ENCODE measurements around the gene LIN7C.
A peak's percentile ranks its signal among the peaks of the same experiment; 100 is the strongest.
"Not testable (repeated sequence)": the region's sequence is repeated elsewhere in the genome, so short reads cannot be mapped to it uniquely, and the experiment has no call there.

Gene LIN7C

GRCh38 chr11:27468995-27469695 lies 37.4 kb downstream of the LIN7C start:
- DNase-seq, result no peak

- no peak for DNase-seq
Measured at GRCh38 chr11:27468209-27468994, 38.2 kb downstream of the LIN7C start.

- DNase-seq, result no peak
Measured at GRCh38 chr11:27467181-27467913, 39.2 kb downstream of the LIN7C start.

- no peak for DNase-seq
Measured at GRCh38 chr11:27466363-27466762, 40.2 kb downstream of the LIN7C start.

GRCh38 chr11:27465629-27466028 lies 40.9 kb downstream of the LIN7C start:
- DNase-seq, result no peak

- no peak for DNase-seq
Measured at GRCh38 chr11:27464909-27465308, 41.7 kb downstream of the LIN7C start.

GRCh38 chr11:27464289-27464696 lies 42.3 kb downstream of the LIN7C start:
- no peak for DNase-seq

GRCh38 chr11:27462543-27462942 lies 44.0 kb downstream of the LIN7C start:
- no peak for DNase-seq

- peak; percentile 23 for DNase-seq
Measured at GRCh38 chr11:27460158-27460978, 46.2 kb downstream of the LIN7C start.

GRCh38 chr11:27459191-27459590 lies 47.4 kb downstream of the LIN7C start:
- DNase-seq, result no peak

GRCh38 chr11:27458182-27458581 lies 48.4 kb downstream of the LIN7C start:
- DNase-seq, result no peak

- no peak for DNase-seq
Measured at GRCh38 chr11:27456795-27457329, 49.7 kb downstream of the LIN7C start.

GRCh38 chr11:27456140-27456794 lies 50.3 kb downstream of the LIN7C start:
- DNase-seq, result no peak

- DNase-seq, result no peak
Measured at GRCh38 chr11:27455667-27456066, 50.9 kb downstream of the LIN7C start.

- DNase-seq, result no peak
Measured at GRCh38 chr11:27453701-27454100, 52.9 kb downstream of the LIN7C start.

GRCh38 chr11:27452147-27452546 lies 54.4 kb downstream of the LIN7C start:
- DNase-seq, result no peak

GRCh38 chr11:27451244-27451965 lies 55.2 kb downstream of the LIN7C start:
- DNase-seq, result no peak

- DNase-seq, result not testable (repeated sequence)
Measured at GRCh38 chr11:27448184-27448540, 58.4 kb downstream of the LIN7C start.

GRCh38 chr11:27447288-27448183 lies 59.0 kb downstream of the LIN7C start:
- no peak for DNase-seq

GRCh38 chr11:27445625-27446024 lies 60.9 kb downstream of the LIN7C start:
- no peak for DNase-seq

Measured in NCI-H2171 (cell line).